COLO668 (cell line): Measurements from ENCODE around the gene ALS2CL.
"Not testable (repeated sequence)": the region's sequence is repeated elsewhere in the genome, so short reads cannot be mapped to it uniquely, and the experiment has no call there.

Source experiments
- DNase-seq: peaks from one replicate; lab custom pipeline; 2025; ENCODE audit not compliant: unreplicated experiment; lab: John Stamatoyannopoulos, UW

ALS2CL gene

GRCh38 chr3:46705022-46705530 is 11.6 kb upstream of the ALS2CL start:
- DNase-seq: peak; percentile 56

- not testable (repeated sequence) for DNase-seq
These were observed 10.9 kb upstream of the ALS2CL start for GRCh38 chr3:46704346-46704745.

- DNase-seq: no peak
These were observed 9.6 kb upstream of the ALS2CL start for GRCh38 chr3:46703013-46703520.

- DNase-seq: no peak
These were observed 8.9 kb upstream of the ALS2CL start for GRCh38 chr3:46702246-46703012.

- peak; percentile 9 for DNase-seq
These were observed 7.9 kb upstream of the ALS2CL start, which contains the start of gene TMIE for GRCh38 chr3:46701181-46701939. Gene TMIE (plus strand): TSS chr3:46701392. CDS start chr3:46701488, 96 bp downstream.

- DNase-seq: peak; percentile 57
These were observed 7.3 kb upstream of the ALS2CL start for GRCh38 chr3:46700772-46701171.

GRCh38 chr3:46699676-46700523 is 6.4 kb upstream of the ALS2CL start:
- DNase-seq: no peak

- no peak for DNase-seq
These were observed 2.7 kb upstream of the ALS2CL start for GRCh38 chr3:46695962-46696894.

- peak; percentile 3 for DNase-seq
These were observed 1.9 kb upstream of the ALS2CL start for GRCh38 chr3:46695177-46695961.

GRCh38 chr3:46694520-46694919 is 1.0 kb upstream of the ALS2CL start:
- no peak for DNase-seq

GRCh38 chr3:46693892-46694226 is 380 bp upstream of the ALS2CL start:
- DNase-seq: no peak

- DNase-seq: peak; percentile 47
These were observed 901 bp downstream of the ALS2CL start for GRCh38 chr3:46692566-46692990.

GRCh38 chr3:46690798-46691197 is 2.7 kb downstream of the ALS2CL start:
- DNase-seq: no peak

GRCh38 chr3:46685446-46685845 is 8.0 kb downstream of the ALS2CL start:
- no peak for DNase-seq

GRCh38 chr3:46684891-46685290 is 8.6 kb downstream of the ALS2CL start:
- no peak for DNase-seq

- no peak for DNase-seq
These were observed 10.5 kb downstream of the ALS2CL start for GRCh38 chr3:46682974-46683373.

GRCh38 chr3:46681856-46682540 is 11.5 kb downstream of the ALS2CL start:
- no peak for DNase-seq

- DNase-seq: no peak
These were observed 12.1 kb downstream of the ALS2CL start for GRCh38 chr3:46681387-46681786.
